ENCODE measurements around the gene FAM240B. TPM values are rescaled to one million over a fixed set of nuclear protein-coding genes. Genes with fewer than 3 reads are reported as not detected.

The FAM240B gene
- total RNA-seq, 2 donors from 2014 or later, result not detected

GRCh38 chr9:38673399-38674193 is 46.3 kb downstream of the FAM240B start:
- no peaks in the 10 kb centered on the region for H3K9me3 Mint-ChIP-seq
- no peak overlapping the region for H3K27ac Mint-ChIP-seq
- DNase-seq (ENCODE audit: low spot score), result no peak
- peaks cover 9 to 14% of the 10 kb centered on the region in 2 donors for H3K27me3 Mint-ChIP-seq
- H3K4me1 Mint-ChIP-seq (ENCODE audit: low read depth in 2 of 2), result peaks cover 4% of the 10 kb centered on the region in 2 donors
- no peak overlapping the region for H3K4me3 Mint-ChIP-seq
- H3K36me3 Mint-ChIP-seq, result no peaks in the 10 kb centered on the region
- ATAC-seq, result no peak

- Mint-ChIP-seq H3K9me3 (no peaks in the 10 kb centered on the region), H3K4me1 (ENCODE audit: low read depth in 2 of 2) (peaks cover 4% of the 10 kb centered on the region in 2 donors), H3K27me3 (peaks cover 2 to 5% of the 10 kb centered on the region in 2 donors), H3K4me3 (no peak overlapping the region), H3K27ac (no peak overlapping the region), H3K36me3 (no peaks in the 10 kb centered on the region)
- ATAC-seq, result no peak
- DNase-seq (ENCODE audit: low spot score), result no peak
Observed at GRCh38 chr9:38671748-38672147, 48.2 kb downstream of the FAM240B start.

GRCh38 chr9:38671372-38671731 is 48.6 kb downstream of the FAM240B start:
- ATAC-seq, result no peak
- H3K27ac Mint-ChIP-seq, result no peak overlapping the region
- H3K27me3 Mint-ChIP-seq, result peaks cover 2 to 5% of the 10 kb centered on the region in 2 donors

GRCh38 chr9:38670542-38671371 is 49.2 kb downstream of the FAM240B start:
- H3K27me3 Mint-ChIP-seq, result peaks cover 2 to 3% of the 10 kb centered on the region in 2 donors
- ATAC-seq (no peak), DNase-seq (ENCODE audit: low spot score) (no peak)
- H3K9me3 Mint-ChIP-seq, result no peaks in the 10 kb centered on the region
- no peak overlapping the region for H3K27ac Mint-ChIP-seq
- no peaks in the 10 kb centered on the region for H3K36me3 Mint-ChIP-seq
- H3K4me3 Mint-ChIP-seq, result no peak overlapping the region
- peaks cover 4% of the 10 kb centered on the region in 2 donors for H3K4me1 Mint-ChIP-seq (ENCODE audit: low read depth in 2 of 2)

More at GRCh38 chr9:38671372-38671731, 48.6 kb downstream of the FAM240B start:
- H3K4me1 Mint-ChIP-seq (ENCODE audit: low read depth in 2 of 2), result peaks cover 4% of the 10 kb centered on the region in 2 donors
- no peak for DNase-seq (ENCODE audit: low spot score)
- no peak overlapping the region for H3K4me3 Mint-ChIP-seq
- no peaks in the 10 kb centered on the region for H3K36me3 Mint-ChIP-seq
- H3K9me3 Mint-ChIP-seq, result no peaks in the 10 kb centered on the region

GRCh38 chr9:38668791-38669466 is 51.0 kb downstream of the FAM240B start:
- no peak overlapping the region for H3K4me3 Mint-ChIP-seq
- ATAC-seq (no peak), DNase-seq (ENCODE audit: low spot score) (no peak)
- no peak overlapping the region for H3K27ac Mint-ChIP-seq
- peaks cover 8 to 14% of the 10 kb centered on the region in 2 donors for H3K27me3 Mint-ChIP-seq
- H3K4me1 Mint-ChIP-seq (ENCODE audit: low read depth in 2 of 2), result peaks cover 4% of the 10 kb centered on the region in 2 donors
- no peaks in the 10 kb centered on the region for H3K36me3 Mint-ChIP-seq
- H3K9me3 Mint-ChIP-seq, result no peaks in the 10 kb centered on the region

GRCh38 chr9:38662763-38663593 is 57.0 kb downstream of the FAM240B start:
- Mint-ChIP-seq H3K4me1 (ENCODE audit: low read depth in 2 of 2) (no peaks in the 10 kb centered on the region), H3K27me3 (peaks cover 23 to 39% of the 10 kb centered on the region in 2 donors), H3K36me3 (no peaks in the 10 kb centered on the region), H3K4me3 (no peak overlapping the region), H3K27ac (no peak overlapping the region), H3K9me3 (no peaks in the 10 kb centered on the region)
- DNase-seq (ENCODE audit: low spot score), result no peak
- ATAC-seq, result no peak

GRCh38 chr9:38659538-38659937 is 60.4 kb downstream of the FAM240B start:
- Mint-ChIP-seq H3K27ac (no peak overlapping the region), H3K4me1 (ENCODE audit: low read depth in 2 of 2) (no peaks in the 10 kb centered on the region), H3K36me3 (no peaks in the 10 kb centered on the region), H3K9me3 (no peaks in the 10 kb centered on the region), H3K27me3 (peaks cover 28 to 51% of the 10 kb centered on the region in 2 donors), H3K4me3 (no peak overlapping the region)
- no peak for DNase-seq (ENCODE audit: low spot score)
- ATAC-seq, result no peak

GRCh38 chr9:38656896-38657295 is 63.0 kb downstream of the FAM240B start:
- ATAC-seq (no peak), DNase-seq (ENCODE audit: low spot score) (no peak)
- H3K27me3 Mint-ChIP-seq, result peaks cover 22 to 32% of the 10 kb centered on the region in 2 donors
- no peaks in the 10 kb centered on the region for H3K4me1 Mint-ChIP-seq (ENCODE audit: low read depth in 2 of 2)
- no peak overlapping the region for H3K27ac Mint-ChIP-seq
- H3K4me3 Mint-ChIP-seq, result no peak overlapping the region
- H3K9me3 Mint-ChIP-seq, result no peaks in the 10 kb centered on the region
- no peaks in the 10 kb centered on the region for H3K36me3 Mint-ChIP-seq

GRCh38 chr9:38652486-38652885 is 67.4 kb downstream of the FAM240B start:
- Mint-ChIP-seq H3K4me1 (ENCODE audit: low read depth in 2 of 2) (no peaks in the 10 kb centered on the region), H3K9me3 (no peaks in the 10 kb centered on the region), H3K36me3 (no peaks in the 10 kb centered on the region), H3K4me3 (no peak overlapping the region), H3K27ac (no peak overlapping the region), H3K27me3 (peaks cover 18 to 24% of the 10 kb centered on the region in 2 donors)
- DNase-seq (ENCODE audit: low spot score), result no peak
- no peak for ATAC-seq

- DNase-seq (ENCODE audit: low spot score), result no peak
- H3K36me3 Mint-ChIP-seq, result no peaks in the 10 kb centered on the region
- ATAC-seq, result no peak
- H3K9me3 Mint-ChIP-seq, result no peaks in the 10 kb centered on the region
- H3K27me3 Mint-ChIP-seq, result peaks cover 14 to 20% of the 10 kb centered on the region in 2 donors
- H3K4me1 Mint-ChIP-seq (ENCODE audit: low read depth in 2 of 2), result no peaks in the 10 kb centered on the region
- no peak overlapping the region for H3K4me3 Mint-ChIP-seq
- H3K27ac Mint-ChIP-seq, result no peak overlapping the region
Observed at GRCh38 chr9:38652044-38652443, 67.9 kb downstream of the FAM240B start.

- no peaks in the 10 kb centered on the region for H3K36me3 Mint-ChIP-seq
- DNase-seq (ENCODE audit: low spot score), result no peak
- H3K4me1 Mint-ChIP-seq (ENCODE audit: low read depth in 2 of 2), result no peaks in the 10 kb centered on the region
- no peak for ATAC-seq
- H3K27ac Mint-ChIP-seq, result no peak overlapping the region
- H3K4me3 Mint-ChIP-seq, result no peak overlapping the region
- H3K9me3 Mint-ChIP-seq, result no peaks in the 10 kb centered on the region
- peaks cover 13 to 16% of the 10 kb centered on the region in 2 donors for H3K27me3 Mint-ChIP-seq
Observed at GRCh38 chr9:38651400-38652042, 68.4 kb downstream of the FAM240B start.

- no peak for DNase-seq (ENCODE audit: low spot score)
- no peak for ATAC-seq
- Mint-ChIP-seq H3K9me3 (no peaks in the 10 kb centered on the region), H3K4me3 (no peak overlapping the region), H3K4me1 (ENCODE audit: low read depth in 2 of 2) (no peaks in the 10 kb centered on the region), H3K27me3 (peaks cover 7 to 9% of the 10 kb centered on the region in 2 donors), H3K36me3 (no peaks in the 10 kb centered on the region), H3K27ac (no peak overlapping the region)
Observed at GRCh38 chr9:38650564-38650963, 69.4 kb downstream of the FAM240B start.
